WTC11 (cell line): ENCODE results near the gene RHEB. TPM values are rescaled to one million over a fixed set of nuclear protein-coding genes. Genes with fewer than 3 reads are reported as not detected.

ENCODE experiments used
- ATAC-seq: fragments of 200-7000 bp; cut with Tn5 transposase; 2 replicates; pipeline ENCODE4 v1.10.0; 2021; ENCODE audit warnings: mild to moderate bottlenecking, moderate library complexity
- CTCF ChIA-PET: fragments of 300-600 bp; sonication (Branson Sonifier 250); formaldehyde crosslinking; loops from one replicate; lab custom pipeline; 2021; ENCODE audit warnings: antibody characterized with exemption; lab: Charles Lee
- POLR2A ChIA-PET: fragments of 350-600 bp; sonication (Branson Sonifier 250); formaldehyde crosslinking; loops from one replicate; lab custom pipeline; 2021; ENCODE audit warnings: antibody characterized with exemption; lab: Charles Lee
- DNase-seq: peaks from one replicate; pipeline ENCODE4 v3.0.0; 2021; ENCODE audit warnings: low spot score
- H3K27ac Mint-ChIP-seq: 2 replicates; pipeline ENCODE4 v1.8.0; 2021; ENCODE audit warnings: mixed read lengths
- H3K27me3 Mint-ChIP-seq: 2 replicates; pipeline ENCODE4 v1.8.0; 2021; ENCODE audit warnings: low read depth, mild to moderate bottlenecking, moderate library complexity, mixed read lengths
- H3K36me3 Mint-ChIP-seq: 2 replicates; pipeline ENCODE4 v1.8.0; 2021; ENCODE audit warnings: mixed read lengths
- H3K4me1 Mint-ChIP-seq: 2 replicates; pipeline ENCODE4 v1.8.0; 2022; ENCODE audit warnings: mixed read lengths
- H3K4me3 Mint-ChIP-seq: 2 replicates; pipeline ENCODE4 v1.8.0; 2021; ENCODE audit warnings: mild to moderate bottlenecking, moderate library complexity, mixed read lengths
- H3K9me3 Mint-ChIP-seq: 2 replicates; pipeline ENCODE4 v1.8.0; 2021; ENCODE audit warnings: mixed read lengths
- CREB1 ChIP-seq: sonication (generic); formaldehyde crosslinking; IDR thresholded peaks from 2 replicates; pipeline ENCODE4 v1.8.0; 2023; ENCODE audit warnings: mild to moderate bottlenecking, missing genetic modification reagents
- JUN ChIP-seq: sonication (generic); formaldehyde crosslinking; IDR thresholded peaks from 2 replicates; pipeline ENCODE4 v1.8.0; 2023; ENCODE audit warnings: mild to moderate bottlenecking, missing genetic modification reagents
- MYBL2 ChIP-seq: sonication (generic); formaldehyde crosslinking; IDR thresholded peaks from 2 replicates; pipeline ENCODE4 v1.8.1; 2023; ENCODE audit warnings: mild to moderate bottlenecking, moderate library complexity, missing genetic modification reagents
- NR2C2 ChIP-seq: sonication (generic); formaldehyde crosslinking; IDR thresholded peaks from 2 replicates; pipeline ENCODE4 v1.8.0; 2022; ENCODE audit warnings: mild to moderate bottlenecking, missing genetic modification reagents
- SMAD3 ChIP-seq: sonication (generic); formaldehyde crosslinking; IDR thresholded peaks from 2 replicates; pipeline ENCODE4 v1.8.0; 2022; ENCODE audit warnings: missing genetic modification reagents, mild to moderate bottlenecking, borderline replicate concordance
- ZNF317 ChIP-seq: sonication (generic); formaldehyde crosslinking; IDR thresholded peaks from 2 replicates; pipeline ENCODE4 v1.8.1; 2023; ENCODE audit warnings: low read depth, mild to moderate bottlenecking, moderate library complexity, missing genetic modification reagents, borderline replicate concordance
- ZNF396 ChIP-seq: fragments of 250-450 bp; sonication (Bioruptor Pico); IDR thresholded peaks from 2 replicates; pipeline ENCODE4 v1.8.0; 2021; ENCODE audit warnings: mild to moderate bottlenecking, moderate library complexity, borderline replicate concordance
- ZNF532 ChIP-seq: fragments of 250-450 bp; sonication (Bioruptor Pico); IDR thresholded peaks from 2 replicates; pipeline ENCODE4 v1.9.0; 2021; ENCODE audit warnings: mild to moderate bottlenecking, borderline replicate concordance
- total RNA-seq: library from RNA; stranded (reverse); gene quantifications from 3 replicates; pipeline ENCODE4 v1.2.3, GENCODE V29; 2021
- TF ChIP-seq, protein P1 (sequence below): fragments of 250-450 bp; sonication (Bioruptor Pico); IDR thresholded peaks from 2 replicates; pipeline ENCODE4 v2.1.2; 2022; ENCODE audit warnings: mild to moderate bottlenecking, moderate library complexity
- TF ChIP-seq, protein P2 (sequence below): sonication (generic); formaldehyde crosslinking; IDR thresholded peaks from 2 replicates; pipeline ENCODE4 v1.8.1; 2022; ENCODE audit warnings: mild to moderate bottlenecking, missing genetic modification reagents, moderate library complexity, borderline replicate concordance
- TF ChIP-seq, protein P3 (sequence below): sonication (generic); formaldehyde crosslinking; IDR thresholded peaks from 2 replicates; pipeline ENCODE4 v1.8.1; 2023; ENCODE audit warnings: mild to moderate bottlenecking, missing genetic modification reagents, moderate library complexity
- TF ChIP-seq, protein P4 (sequence below): fragments of 250-450 bp; sonication (Bioruptor Pico); IDR thresholded peaks from 2 replicates; pipeline ENCODE4 v1.8.0; 2021; ENCODE audit warnings: mild to moderate bottlenecking
- TF ChIP-seq, protein P5 (sequence below): sonication (generic); formaldehyde crosslinking; IDR thresholded peaks from 2 replicates; pipeline ENCODE4 v1.8.0; 2023; ENCODE audit warnings: missing genetic modification reagents, mild to moderate bottlenecking, borderline replicate concordance
- TF ChIP-seq, protein P6 (sequence below): sonication (generic); formaldehyde crosslinking; IDR thresholded peaks from 2 replicates; pipeline ENCODE4 v1.8.0; 2022; ENCODE audit warnings: mild to moderate bottlenecking, missing genetic modification reagents

Gene RHEB
- total RNA-seq, 1 experiment from 2014 or later = 133 TPM

DNA sequence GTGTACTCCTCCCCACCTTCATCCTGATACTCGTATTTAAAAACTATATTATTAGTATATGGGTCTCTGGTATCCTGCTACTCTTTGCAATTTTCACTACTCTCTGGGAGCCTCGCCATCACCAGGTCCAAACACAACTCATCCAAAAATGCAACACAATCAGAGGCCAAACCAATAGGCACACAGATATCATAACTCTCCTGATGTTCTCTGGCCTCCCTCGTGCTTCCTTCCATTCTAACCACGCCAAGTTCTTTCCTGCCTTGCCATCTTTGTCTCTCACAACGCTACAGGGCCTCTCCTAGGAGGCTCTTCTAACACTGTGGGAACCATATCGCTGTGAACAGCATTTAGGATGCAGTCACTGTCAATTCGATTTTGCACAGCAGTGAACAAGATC is 7.3 kb downstream of the RHEB start:
- ChIA-PET POLR2A (no interaction called here), CTCF (no interaction called here)
- H3K36me3 Mint-ChIP-seq = no peaks in the 10 kb centered on the region
- no peaks in the 10 kb centered on the region for H3K9me3 Mint-ChIP-seq
- H3K4me3 Mint-ChIP-seq = no peak overlapping the region
- no peak for ATAC-seq
- H3K4me1 Mint-ChIP-seq = peaks cover 88% of the 10 kb centered on the region
- DNase-seq = no peak
- H3K27me3 Mint-ChIP-seq = no peaks in the 10 kb centered on the region
- TF ChIP-seq, protein P1, sequence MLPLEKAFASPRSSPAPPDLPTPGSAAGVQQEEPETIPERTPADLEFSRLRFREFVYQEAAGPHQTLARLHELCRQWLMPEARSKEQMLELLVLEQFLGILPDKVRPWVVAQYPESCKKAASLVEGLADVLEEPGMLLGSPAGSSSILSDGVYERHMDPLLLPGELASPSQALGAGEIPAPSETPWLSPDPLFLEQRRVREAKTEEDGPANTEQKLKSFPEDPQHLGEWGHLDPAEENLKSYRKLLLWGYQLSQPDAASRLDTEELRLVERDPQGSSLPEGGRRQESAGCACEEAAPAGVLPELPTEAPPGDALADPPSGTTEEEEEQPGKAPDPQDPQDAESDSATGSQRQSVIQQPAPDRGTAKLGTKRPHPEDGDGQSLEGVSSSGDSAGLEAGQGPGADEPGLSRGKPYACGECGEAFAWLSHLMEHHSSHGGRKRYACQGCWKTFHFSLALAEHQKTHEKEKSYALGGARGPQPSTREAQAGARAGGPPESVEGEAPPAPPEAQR (CRISPR knock-in tag) = no peak
- TF ChIP-seq ZNF532 = no peak
- no peak for TF ChIP-seq MYBL2 (CRISPR knock-in tag)
- no peak for TF ChIP-seq CREB1
- TF ChIP-seq NR2C2 (CRISPR knock-in tag) = no peak
- no peak for TF ChIP-seq ZNF317
- no peak for TF ChIP-seq ZNF396 (CRISPR knock-in tag)
- TF ChIP-seq, protein P2, sequence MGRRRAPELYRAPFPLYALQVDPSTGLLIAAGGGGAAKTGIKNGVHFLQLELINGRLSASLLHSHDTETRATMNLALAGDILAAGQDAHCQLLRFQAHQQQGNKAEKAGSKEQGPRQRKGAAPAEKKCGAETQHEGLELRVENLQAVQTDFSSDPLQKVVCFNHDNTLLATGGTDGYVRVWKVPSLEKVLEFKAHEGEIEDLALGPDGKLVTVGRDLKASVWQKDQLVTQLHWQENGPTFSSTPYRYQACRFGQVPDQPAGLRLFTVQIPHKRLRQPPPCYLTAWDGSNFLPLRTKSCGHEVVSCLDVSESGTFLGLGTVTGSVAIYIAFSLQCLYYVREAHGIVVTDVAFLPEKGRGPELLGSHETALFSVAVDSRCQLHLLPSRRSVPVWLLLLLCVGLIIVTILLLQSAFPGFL (CRISPR knock-in tag) = no peak
- TF ChIP-seq, protein P3, sequence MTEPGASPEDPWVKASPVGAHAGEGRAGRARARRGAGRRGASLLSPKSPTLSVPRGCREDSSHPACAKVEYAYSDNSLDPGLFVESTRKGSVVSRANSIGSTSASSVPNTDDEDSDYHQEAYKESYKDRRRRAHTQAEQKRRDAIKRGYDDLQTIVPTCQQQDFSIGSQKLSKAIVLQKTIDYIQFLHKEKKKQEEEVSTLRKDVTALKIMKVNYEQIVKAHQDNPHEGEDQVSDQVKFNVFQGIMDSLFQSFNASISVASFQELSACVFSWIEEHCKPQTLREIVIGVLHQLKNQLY (CRISPR knock-in tag) = no peak
- TF ChIP-seq, protein P4, sequence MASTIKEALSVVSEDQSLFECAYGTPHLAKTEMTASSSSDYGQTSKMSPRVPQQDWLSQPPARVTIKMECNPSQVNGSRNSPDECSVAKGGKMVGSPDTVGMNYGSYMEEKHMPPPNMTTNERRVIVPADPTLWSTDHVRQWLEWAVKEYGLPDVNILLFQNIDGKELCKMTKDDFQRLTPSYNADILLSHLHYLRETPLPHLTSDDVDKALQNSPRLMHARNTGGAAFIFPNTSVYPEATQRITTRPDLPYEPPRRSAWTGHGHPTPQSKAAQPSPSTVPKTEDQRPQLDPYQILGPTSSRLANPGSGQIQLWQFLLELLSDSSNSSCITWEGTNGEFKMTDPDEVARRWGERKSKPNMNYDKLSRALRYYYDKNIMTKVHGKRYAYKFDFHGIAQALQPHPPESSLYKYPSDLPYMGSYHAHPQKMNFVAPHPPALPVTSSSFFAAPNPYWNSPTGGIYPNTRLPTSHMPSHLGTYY (CRISPR knock-in tag) = no peak
- TF ChIP-seq SMAD3 = no peak
- TF ChIP-seq, protein P5, sequence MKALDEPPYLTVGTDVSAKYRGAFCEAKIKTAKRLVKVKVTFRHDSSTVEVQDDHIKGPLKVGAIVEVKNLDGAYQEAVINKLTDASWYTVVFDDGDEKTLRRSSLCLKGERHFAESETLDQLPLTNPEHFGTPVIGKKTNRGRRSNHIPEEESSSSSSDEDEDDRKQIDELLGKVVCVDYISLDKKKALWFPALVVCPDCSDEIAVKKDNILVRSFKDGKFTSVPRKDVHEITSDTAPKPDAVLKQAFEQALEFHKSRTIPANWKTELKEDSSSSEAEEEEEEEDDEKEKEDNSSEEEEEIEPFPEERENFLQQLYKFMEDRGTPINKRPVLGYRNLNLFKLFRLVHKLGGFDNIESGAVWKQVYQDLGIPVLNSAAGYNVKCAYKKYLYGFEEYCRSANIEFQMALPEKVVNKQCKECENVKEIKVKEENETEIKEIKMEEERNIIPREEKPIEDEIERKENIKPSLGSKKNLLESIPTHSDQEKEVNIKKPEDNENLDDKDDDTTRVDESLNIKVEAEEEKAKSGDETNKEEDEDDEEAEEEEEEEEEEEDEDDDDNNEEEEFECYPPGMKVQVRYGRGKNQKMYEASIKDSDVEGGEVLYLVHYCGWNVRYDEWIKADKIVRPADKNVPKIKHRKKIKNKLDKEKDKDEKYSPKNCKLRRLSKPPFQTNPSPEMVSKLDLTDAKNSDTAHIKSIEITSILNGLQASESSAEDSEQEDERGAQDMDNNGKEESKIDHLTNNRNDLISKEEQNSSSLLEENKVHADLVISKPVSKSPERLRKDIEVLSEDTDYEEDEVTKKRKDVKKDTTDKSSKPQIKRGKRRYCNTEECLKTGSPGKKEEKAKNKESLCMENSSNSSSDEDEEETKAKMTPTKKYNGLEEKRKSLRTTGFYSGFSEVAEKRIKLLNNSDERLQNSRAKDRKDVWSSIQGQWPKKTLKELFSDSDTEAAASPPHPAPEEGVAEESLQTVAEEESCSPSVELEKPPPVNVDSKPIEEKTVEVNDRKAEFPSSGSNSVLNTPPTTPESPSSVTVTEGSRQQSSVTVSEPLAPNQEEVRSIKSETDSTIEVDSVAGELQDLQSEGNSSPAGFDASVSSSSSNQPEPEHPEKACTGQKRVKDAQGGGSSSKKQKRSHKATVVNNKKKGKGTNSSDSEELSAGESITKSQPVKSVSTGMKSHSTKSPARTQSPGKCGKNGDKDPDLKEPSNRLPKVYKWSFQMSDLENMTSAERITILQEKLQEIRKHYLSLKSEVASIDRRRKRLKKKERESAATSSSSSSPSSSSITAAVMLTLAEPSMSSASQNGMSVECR = no peak
- TF ChIP-seq JUN (CRISPR knock-in tag) = no peak
- TF ChIP-seq, protein P6, sequence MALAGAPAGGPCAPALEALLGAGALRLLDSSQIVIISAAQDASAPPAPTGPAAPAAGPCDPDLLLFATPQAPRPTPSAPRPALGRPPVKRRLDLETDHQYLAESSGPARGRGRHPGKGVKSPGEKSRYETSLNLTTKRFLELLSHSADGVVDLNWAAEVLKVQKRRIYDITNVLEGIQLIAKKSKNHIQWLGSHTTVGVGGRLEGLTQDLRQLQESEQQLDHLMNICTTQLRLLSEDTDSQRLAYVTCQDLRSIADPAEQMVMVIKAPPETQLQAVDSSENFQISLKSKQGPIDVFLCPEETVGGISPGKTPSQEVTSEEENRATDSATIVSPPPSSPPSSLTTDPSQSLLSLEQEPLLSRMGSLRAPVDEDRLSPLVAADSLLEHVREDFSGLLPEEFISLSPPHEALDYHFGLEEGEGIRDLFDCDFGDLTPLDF (CRISPR knock-in tag) = no peak
- TF ChIP-seq, all 79 proteins: peak for 0
- H3K27ac Mint-ChIP-seq = peak overlapping the region; percentile 45
